BJ (cell line): ENCODE data around the gene STK24. TPM values are rescaled to one million over a fixed set of nuclear protein-coding genes. Genes with fewer than 3 reads are reported as not detected.

ENCODE experiments used
- CTCF ChIA-PET: fragments of 350-600 bp; formaldehyde crosslinking; extraction: SDS; loops from one replicate; lab custom pipeline; 2021; ENCODE audit warnings: antibody characterized with exemption, inconsistent platforms; lab: Yijun Ruan, JAX
- POLR2A ChIA-PET: fragments of 300-600 bp; sonication (Branson Sonifier 250); formaldehyde crosslinking; extraction: SDS; loops from one replicate; lab custom pipeline; 2021; ENCODE audit warnings: antibody characterized with exemption; lab: Charles Lee
- DNase-seq: peaks from one replicate; pipeline ENCODE4 v3.0.0-alpha.2; 2011; ENCODE audit warnings: low read depth
- H3K27me3 ChIP-seq: 2 replicates; pipeline ENCODE4 v1.6.0; 2011; ENCODE audit warnings: low read length; ENCODE audit not compliant: control insufficient read depth, insufficient read depth
- H3K36me3 ChIP-seq: 2 replicates; pipeline ENCODE4 v1.5.1; 2011; ENCODE audit warnings: low read length; ENCODE audit not compliant: control insufficient read depth, insufficient read depth
- H3K4me3 ChIP-seq: 2 replicates; pipeline ENCODE4 v1.5.1; 2011; ENCODE audit warnings: low read depth, mild to moderate bottlenecking, control low read depth, low read length
- CTCF ChIP-seq: IDR thresholded peaks from 2 replicates; pipeline ENCODE4 v1.5.1; 2011; ENCODE audit warnings: low read depth, mild to moderate bottlenecking, control low read depth, inconsistent platforms, low read length, moderate library complexity; ENCODE audit not compliant: insufficient read depth
- polyA plus RNA-seq: library from polyadenylated mRNA; depleted of rRNA; stranded (reverse); fragments of >200 nt; gene quantifications from 2 replicates; pipeline ENCODE4 v1.2.3, GENCODE V29; 2011

The STK24 gene
- polyA plus RNA-seq, 1 experiment: 32.8 TPM

- ChIA-PET CTCF (interaction anchor here (1.6 to 2.7 kb wide), 3 partner anchors 17 to 164 kb away, joined by 4 to 10 read pairs (median 5); no protein-coding TSS in a partner anchor), POLR2A (interaction anchor here (0.6 kb wide), 1 partner anchor 355 kb away, joined by 3 read pairs; no protein-coding TSS in a partner anchor)
- no peak for DNase-seq
- Histone ChIP-seq H3K36me3 (peaks cover 4% of the 10 kb centered on the region; the same call in 1 of the 2 replicates), H3K27me3 (no peaks in the 10 kb centered on the region), H3K4me3 (no peak overlapping the region)
- TF ChIP-seq CTCF: no peak
Observed at GRCh38 chr13:98488736-98489135, 88.2 kb downstream of the STK24 start.

GRCh38 chr13:98487522-98487921 is 89.4 kb downstream of the STK24 start:
- Histone ChIP-seq H3K36me3 (peaks cover 4% of the 10 kb centered on the region; the same call in 1 of the 2 replicates), H3K27me3 (no peaks in the 10 kb centered on the region), H3K4me3 (no peak overlapping the region)
- POLR2A ChIA-PET: interaction anchor here (0.6 kb wide), 1 partner anchor 16 kb away, joined by 3 read pairs; no protein-coding TSS in a partner anchor
- no peak for DNase-seq
- no peak for TF ChIP-seq CTCF
- CTCF ChIA-PET: interaction anchor here (2.7 kb wide), 1 partner anchor 20 kb away, joined by 5 read pairs; no protein-coding TSS in a partner anchor

GRCh38 chr13:98487016-98487415 is 89.9 kb downstream of the STK24 start:
- ChIA-PET POLR2A (no interaction called here), CTCF (interaction anchor here (2.7 kb wide), 1 partner anchor 21 kb away, joined by 5 read pairs; no protein-coding TSS in a partner anchor)
- H3K4me3 ChIP-seq: no peak overlapping the region
- peaks cover 4% of the 10 kb centered on the region; the same call in 1 of the 2 replicates for H3K36me3 ChIP-seq
- no peak for DNase-seq
- no peaks in the 10 kb centered on the region for H3K27me3 ChIP-seq
- no peak for TF ChIP-seq CTCF

GRCh38 chr13:98486412-98486811 is 90.5 kb downstream of the STK24 start:
- no peak overlapping the region for H3K4me3 ChIP-seq
- no peak for TF ChIP-seq CTCF
- POLR2A ChIA-PET: no interaction called here
- CTCF ChIA-PET: interaction anchor here (2.7 kb wide), 1 partner anchor 21 kb away, joined by 5 read pairs; no protein-coding TSS in a partner anchor
- no peak for DNase-seq
- peaks cover 4% of the 10 kb centered on the region; the same call in 1 of the 2 replicates for H3K36me3 ChIP-seq
- no peaks in the 10 kb centered on the region for H3K27me3 ChIP-seq

GRCh38 chr13:98485561-98485960 is 91.3 kb downstream of the STK24 start:
- ChIA-PET POLR2A (no interaction called here), CTCF (interaction anchor here (2.2 kb wide), 1 partner anchor 19 kb away, joined by 13 read pairs; no protein-coding TSS in a partner anchor)
- no peak for TF ChIP-seq CTCF
- no peaks in the 10 kb centered on the region for H3K27me3 ChIP-seq
- no peak overlapping the region for H3K4me3 ChIP-seq
- H3K36me3 ChIP-seq: no peaks in the 10 kb centered on the region; the same call in 1 of the 2 replicates
- DNase-seq: no peak
